Measurements from ENCODE around the gene PDE11A. TPM values are rescaled to one million over a fixed set of nuclear protein-coding genes. Genes with fewer than 3 reads are reported as not detected.

Gene PDE11A
- total and polyA plus RNA-seq, 4 donors, result 1.0 to 5.9 (median 1.7) TPM

DNA sequence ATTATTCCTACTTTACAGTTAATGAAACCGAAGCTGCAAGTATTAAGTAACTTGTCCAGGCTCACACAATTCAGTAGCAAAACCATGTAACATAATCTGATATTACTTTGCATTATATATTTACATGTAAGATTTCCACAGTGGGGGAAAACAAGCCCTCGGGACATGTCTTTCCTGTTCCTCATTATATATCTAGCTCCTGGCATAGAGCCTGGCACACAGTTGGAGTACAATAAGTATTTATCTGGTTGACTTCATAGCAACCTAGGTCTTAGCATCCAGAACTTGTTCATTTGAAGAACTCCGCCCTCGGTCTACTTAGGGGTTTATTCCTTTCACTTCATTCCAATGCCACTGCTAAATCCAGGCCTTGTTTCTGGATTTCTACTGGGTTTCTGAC is 38.1 kb upstream of the PDE11A start (continued):
- TF ChIP-seq, protein P1, sequence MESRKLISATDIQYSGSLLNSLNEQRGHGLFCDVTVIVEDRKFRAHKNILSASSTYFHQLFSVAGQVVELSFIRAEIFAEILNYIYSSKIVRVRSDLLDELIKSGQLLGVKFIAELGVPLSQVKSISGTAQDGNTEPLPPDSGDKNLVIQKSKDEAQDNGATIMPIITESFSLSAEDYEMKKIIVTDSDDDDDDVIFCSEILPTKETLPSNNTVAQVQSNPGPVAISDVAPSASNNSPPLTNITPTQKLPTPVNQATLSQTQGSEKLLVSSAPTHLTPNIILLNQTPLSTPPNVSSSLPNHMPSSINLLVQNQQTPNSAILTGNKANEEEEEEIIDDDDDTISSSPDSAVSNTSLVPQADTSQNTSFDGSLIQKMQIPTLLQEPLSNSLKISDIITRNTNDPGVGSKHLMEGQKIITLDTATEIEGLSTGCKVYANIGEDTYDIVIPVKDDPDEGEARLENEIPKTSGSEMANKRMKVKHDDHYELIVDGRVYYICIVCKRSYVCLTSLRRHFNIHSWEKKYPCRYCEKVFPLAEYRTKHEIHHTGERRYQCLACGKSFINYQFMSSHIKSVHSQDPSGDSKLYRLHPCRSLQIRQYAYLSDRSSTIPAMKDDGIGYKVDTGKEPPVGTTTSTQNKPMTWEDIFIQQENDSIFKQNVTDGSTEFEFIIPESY (IDR thresholded peaks at IDR 0.05), result no peak
- TF ChIP-seq, protein P2, sequence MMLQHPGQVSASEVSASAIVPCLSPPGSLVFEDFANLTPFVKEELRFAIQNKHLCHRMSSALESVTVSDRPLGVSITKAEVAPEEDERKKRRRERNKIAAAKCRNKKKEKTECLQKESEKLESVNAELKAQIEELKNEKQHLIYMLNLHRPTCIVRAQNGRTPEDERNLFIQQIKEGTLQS (IDR thresholded peaks at IDR 0.05), result no peak
- TF ChIP-seq HNF4A (conservative IDR thresholded peaks at IDR 0.05) (no peak), FOXA2 (IDR thresholded peaks at IDR 0.05) (no peak)

DNA sequence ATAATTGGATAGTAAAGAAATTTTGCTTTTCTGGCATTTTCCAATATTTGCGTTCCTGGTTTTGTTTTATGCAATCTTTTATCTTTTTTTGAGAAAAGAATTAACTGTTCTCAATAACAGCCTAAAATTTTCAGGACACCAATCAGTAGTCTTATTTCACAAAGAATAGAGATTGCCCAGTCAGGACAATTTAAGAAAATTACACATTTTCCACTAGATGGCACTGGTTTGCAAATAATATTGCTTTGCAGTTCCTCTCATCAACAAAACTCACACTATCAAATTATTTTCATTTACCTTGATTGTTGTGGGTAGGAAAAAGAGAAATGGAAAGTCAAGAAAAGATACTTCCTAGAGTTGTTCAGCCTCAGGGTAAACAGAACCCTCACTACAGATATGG is 37.2 kb upstream of the PDE11A start:
- H3K4me1 ChIP-seq (ENCODE audit: control insufficient read depth in 4 of 4, insufficient read depth in 4 of 4, low read length in 3 of 4), result peaks cover 0 to 15% (median 7%) of the 10 kb centered on the region in 4 donors
- no peak overlapping the region for H3K9ac ChIP-seq (ENCODE audit: low read depth in 1 of 2, low read length in 2 of 2)
- DNase-seq (ENCODE audit: low spot score), result no peak
- H3K9me3 ChIP-seq (ENCODE audit: control insufficient read depth in 4 of 4, low read length in 3 of 4), result no peaks in the 10 kb centered on the region
- TF ChIP-seq, protein P3, sequence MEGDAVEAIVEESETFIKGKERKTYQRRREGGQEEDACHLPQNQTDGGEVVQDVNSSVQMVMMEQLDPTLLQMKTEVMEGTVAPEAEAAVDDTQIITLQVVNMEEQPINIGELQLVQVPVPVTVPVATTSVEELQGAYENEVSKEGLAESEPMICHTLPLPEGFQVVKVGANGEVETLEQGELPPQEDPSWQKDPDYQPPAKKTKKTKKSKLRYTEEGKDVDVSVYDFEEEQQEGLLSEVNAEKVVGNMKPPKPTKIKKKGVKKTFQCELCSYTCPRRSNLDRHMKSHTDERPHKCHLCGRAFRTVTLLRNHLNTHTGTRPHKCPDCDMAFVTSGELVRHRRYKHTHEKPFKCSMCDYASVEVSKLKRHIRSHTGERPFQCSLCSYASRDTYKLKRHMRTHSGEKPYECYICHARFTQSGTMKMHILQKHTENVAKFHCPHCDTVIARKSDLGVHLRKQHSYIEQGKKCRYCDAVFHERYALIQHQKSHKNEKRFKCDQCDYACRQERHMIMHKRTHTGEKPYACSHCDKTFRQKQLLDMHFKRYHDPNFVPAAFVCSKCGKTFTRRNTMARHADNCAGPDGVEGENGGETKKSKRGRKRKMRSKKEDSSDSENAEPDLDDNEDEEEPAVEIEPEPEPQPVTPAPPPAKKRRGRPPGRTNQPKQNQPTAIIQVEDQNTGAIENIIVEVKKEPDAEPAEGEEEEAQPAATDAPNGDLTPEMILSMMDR (IDR thresholded peaks at IDR 0.05; ENCODE audit: low read depth, low read length, missing input control), result peak; percentile 46
- TF ChIP-seq, protein P2 (IDR thresholded peaks at IDR 0.05), result no peak
- TF ChIP-seq RAD21 (IDR thresholded peaks at IDR 0.05) (peak; percentile 76 to 82), EGR1 (IDR thresholded peaks at IDR 0.05; ENCODE audit: low read depth in 2 of 2) (no peak), JUND (IDR thresholded peaks at IDR 0.05) (no peak), SP1 (IDR thresholded peaks at IDR 0.05) (no peak)
- TF ChIP-seq, protein P4, sequence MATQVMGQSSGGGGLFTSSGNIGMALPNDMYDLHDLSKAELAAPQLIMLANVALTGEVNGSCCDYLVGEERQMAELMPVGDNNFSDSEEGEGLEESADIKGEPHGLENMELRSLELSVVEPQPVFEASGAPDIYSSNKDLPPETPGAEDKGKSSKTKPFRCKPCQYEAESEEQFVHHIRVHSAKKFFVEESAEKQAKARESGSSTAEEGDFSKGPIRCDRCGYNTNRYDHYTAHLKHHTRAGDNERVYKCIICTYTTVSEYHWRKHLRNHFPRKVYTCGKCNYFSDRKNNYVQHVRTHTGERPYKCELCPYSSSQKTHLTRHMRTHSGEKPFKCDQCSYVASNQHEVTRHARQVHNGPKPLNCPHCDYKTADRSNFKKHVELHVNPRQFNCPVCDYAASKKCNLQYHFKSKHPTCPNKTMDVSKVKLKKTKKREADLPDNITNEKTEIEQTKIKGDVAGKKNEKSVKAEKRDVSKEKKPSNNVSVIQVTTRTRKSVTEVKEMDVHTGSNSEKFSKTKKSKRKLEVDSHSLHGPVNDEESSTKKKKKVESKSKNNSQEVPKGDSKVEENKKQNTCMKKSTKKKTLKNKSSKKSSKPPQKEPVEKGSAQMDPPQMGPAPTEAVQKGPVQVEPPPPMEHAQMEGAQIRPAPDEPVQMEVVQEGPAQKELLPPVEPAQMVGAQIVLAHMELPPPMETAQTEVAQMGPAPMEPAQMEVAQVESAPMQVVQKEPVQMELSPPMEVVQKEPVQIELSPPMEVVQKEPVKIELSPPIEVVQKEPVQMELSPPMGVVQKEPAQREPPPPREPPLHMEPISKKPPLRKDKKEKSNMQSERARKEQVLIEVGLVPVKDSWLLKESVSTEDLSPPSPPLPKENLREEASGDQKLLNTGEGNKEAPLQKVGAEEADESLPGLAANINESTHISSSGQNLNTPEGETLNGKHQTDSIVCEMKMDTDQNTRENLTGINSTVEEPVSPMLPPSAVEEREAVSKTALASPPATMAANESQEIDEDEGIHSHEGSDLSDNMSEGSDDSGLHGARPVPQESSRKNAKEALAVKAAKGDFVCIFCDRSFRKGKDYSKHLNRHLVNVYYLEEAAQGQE (IDR thresholded peaks at IDR 0.05), result no peak
- H3K27ac ChIP-seq (ENCODE audit: low read depth in 1 of 2, low read length in 2 of 2), result no peak overlapping the region
- no peaks in the 10 kb centered on the region for H3K36me3 ChIP-seq (ENCODE audit: control insufficient read depth in 4 of 4, insufficient read depth in 3 of 4, low read depth in 1 of 4, low read length in 3 of 4)
- H3K4me3 ChIP-seq (ENCODE audit: low read depth in 1 of 3, low read length in 3 of 3), result no peak overlapping the region
- H3K27me3 ChIP-seq (ENCODE audit: control insufficient read depth in 4 of 4, insufficient read depth in 4 of 4, low read length in 3 of 4), result no peaks in the 10 kb centered on the region
- 6% methylated on average over 1 of the region's 1 CpG for WGBS

DNA sequence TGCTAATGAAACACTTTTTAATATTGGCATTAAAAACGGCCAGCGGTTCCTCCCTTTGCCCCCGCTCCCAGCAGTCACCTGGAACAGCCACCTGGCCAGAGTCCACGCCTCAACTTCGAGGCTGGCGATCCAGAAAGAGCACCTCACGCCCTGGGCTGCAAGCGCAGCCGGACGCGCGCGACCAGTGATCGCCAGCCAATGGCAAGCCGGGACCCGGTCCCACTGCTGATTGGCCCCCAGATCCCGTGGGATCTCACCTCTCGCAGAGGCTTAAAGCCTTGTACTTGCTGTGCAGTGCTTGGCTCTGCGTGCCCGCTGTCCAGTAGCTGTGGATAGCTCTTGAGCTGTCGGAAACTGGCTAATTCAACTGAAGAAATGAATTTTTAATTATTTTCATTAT is 35.6 kb upstream of the PDE11A start:
- Histone ChIP-seq H3K9ac (ENCODE audit: low read depth in 1 of 2, low read length in 2 of 2) (no peak overlapping the region), H3K27ac (ENCODE audit: low read depth in 1 of 2, low read length in 2 of 2) (no peak overlapping the region), H3K27me3 (ENCODE audit: control insufficient read depth in 4 of 4, insufficient read depth in 4 of 4, low read length in 3 of 4) (no peaks in the 10 kb centered on the region), H3K4me3 (ENCODE audit: low read depth in 1 of 3, low read length in 3 of 3) (no peak overlapping the region), H3K9me3 (ENCODE audit: control insufficient read depth in 4 of 4, low read length in 3 of 4) (no peaks in the 10 kb centered on the region), H3K36me3 (ENCODE audit: control insufficient read depth in 4 of 4, insufficient read depth in 3 of 4, low read depth in 1 of 4, low read length in 3 of 4) (no peaks in the 10 kb centered on the region), H3K4me1 (ENCODE audit: control insufficient read depth in 4 of 4, insufficient read depth in 4 of 4, low read length in 3 of 4) (peaks cover 0 to 11% (median 5%) of the 10 kb centered on the region in 4 donors)
- no peak for DNase-seq (ENCODE audit: low spot score)
- TF ChIP-seq SP1 (IDR thresholded peaks at IDR 0.05), result no peak
- TF ChIP-seq, protein P1 (IDR thresholded peaks at IDR 0.05), result no peak
- TF ChIP-seq, protein P5, sequence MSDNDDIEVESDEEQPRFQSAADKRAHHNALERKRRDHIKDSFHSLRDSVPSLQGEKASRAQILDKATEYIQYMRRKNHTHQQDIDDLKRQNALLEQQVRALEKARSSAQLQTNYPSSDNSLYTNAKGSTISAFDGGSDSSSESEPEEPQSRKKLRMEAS (IDR thresholded peaks at IDR 0.05), result no peak
- WGBS, result 88% methylated on average over 21 of the region's 21 CpGs
